ENCODE results near the gene MRPL17.

GRCh38 chr11:6682591-6682935 is 577 bp downstream of the MRPL17 start:
- TF ChIP-seq SUZ12 (IDR thresholded peaks at IDR 0.05; ENCODE audit: extremely low read depth, insufficient read depth, insufficient read length) (no peak), YY1 (IDR thresholded peaks at IDR 0.05; ENCODE audit: insufficient read depth, insufficient read length) (no peak)

Data from NT2/D1 (cell line).